H1 (cell line): ENCODE data around the gene TSHR. TPM values are rescaled to one million over a fixed set of nuclear protein-coding genes. Genes with fewer than 3 reads are reported as not detected.

ENCODE experiments used
- CBX5 ChIP-seq: fragments of 300-800, 300-1000 bp; sonication (generic); IDR thresholded peaks from 2 replicates; pipeline ENCODE4 v1.7.1; 2016; ENCODE audit warnings: antibody characterized with exemption, low read length, low read depth
- EZH2 ChIP-seq: fragments of 200-600 bp; sonication (generic); IDR thresholded peaks from 2 replicates; pipeline ENCODE4 v1.7.1; 2012; ENCODE audit warnings: low read depth, mild to moderate bottlenecking, moderate library complexity, low read length, inconsistent platforms; ENCODE audit not compliant: severe bottlenecking
- SRF ChIP-seq: IDR thresholded peaks from 2 replicates; pipeline ENCODE4 v1.6.1; 2011; ENCODE audit warnings: mild to moderate bottlenecking, low read depth, low read length, moderate library complexity
- TAF7 ChIP-seq: optimal IDR thresholded peaks from 2 replicates; pipeline ENCODE3; 2011; ENCODE audit warnings: low read depth, mild to moderate bottlenecking, inconsistent platforms, low read length, moderate library complexity, borderline replicate concordance
- YY1 ChIP-seq: IDR thresholded peaks from 2 replicates; pipeline ENCODE4 v1.6.1; 2011; ENCODE audit warnings: low read depth, mild to moderate bottlenecking, low read length
- ZNF274 ChIP-seq: IDR thresholded peaks from 2 replicates; pipeline ENCODE4 v1.7.0; 2012; ENCODE audit warnings: low read length, borderline replicate concordance; ENCODE audit errors: extremely low read depth
- polyA plus RNA-seq, 7 experiments: library from polyadenylated mRNA; depleted of rRNA in 3 of 7; stranded (reverse) in 5 of 7; unstranded in 2 of 7; fragments of >200 nt in 5 of 7; fragments of 200-250 nt in 2 of 7; gene quantifications; 1 replicate in 5 of 7; 2 replicates in 1 of 7; 4 replicates in 1 of 7; pipeline versions ENCODE4 v1.2.1 to v1.2.3, GENCODE V29; 2011 to 2013; ENCODE audit warnings: missing spikeins in 2 of 7, mixed read lengths in 2 of 7
- total RNA-seq: library from RNA; stranded (reverse); fragmentation: NEBNext Ultra II Directional; extraction: Animal tissue kit (Norgen Biotek cat#: 25700); gene quantifications from 2 replicates; pipeline ENCODE4 v1.2.1, GENCODE V29; 2021
- TF ChIP-seq, protein P1 (sequence below): IDR thresholded peaks from 2 replicates; pipeline ENCODE4 v1.6.1; 2012; ENCODE audit warnings: inconsistent platforms
- TF ChIP-seq, protein P2 (sequence below), 3 experiments: IDR thresholded peaks; 1 replicate in 2 of 3; 2 replicates in 1 of 3; pipeline versions ENCODE4 v1.5.1 to v1.6.1; 2011; ENCODE audit warnings: low read length in 3 of 3, mild to moderate bottlenecking in 3 of 3, inconsistent platforms in 2 of 3, low read depth in 1 of 3, moderate library complexity in 1 of 3; ENCODE audit not compliant: insufficient read depth in 1 of 3; ENCODE audit errors: control extremely low read depth in 1 of 3

Gene TSHR
- total and polyA plus RNA-seq, 2 of the 8 experiments (the other 6 are each of a cell fraction or from before 2014, with no cell fraction given): 0.27 TPM; not detected in 1

DNA sequence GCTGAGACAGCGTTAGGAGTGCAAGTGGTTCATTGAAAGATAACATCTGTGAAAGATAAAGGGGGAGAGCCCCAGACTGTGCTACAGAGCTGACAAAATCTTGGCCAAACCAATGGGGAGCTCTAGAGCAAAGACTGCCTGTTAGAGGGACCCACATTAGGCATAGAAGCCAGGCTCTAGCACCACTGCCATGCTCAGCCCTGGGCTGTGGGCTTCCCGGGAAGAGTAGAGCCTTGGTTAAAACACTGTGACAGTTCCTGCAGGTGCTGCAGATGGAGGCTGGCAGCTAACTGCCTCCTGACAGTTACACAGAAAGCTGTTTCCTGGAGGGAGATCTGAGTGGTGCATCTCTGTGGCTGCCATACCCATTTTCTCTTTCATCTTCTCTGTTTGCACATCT lies 23.0 kb downstream of the TSHR start (continued):
- TF ChIP-seq SRF: no peak
- TF ChIP-seq, protein P1, sequence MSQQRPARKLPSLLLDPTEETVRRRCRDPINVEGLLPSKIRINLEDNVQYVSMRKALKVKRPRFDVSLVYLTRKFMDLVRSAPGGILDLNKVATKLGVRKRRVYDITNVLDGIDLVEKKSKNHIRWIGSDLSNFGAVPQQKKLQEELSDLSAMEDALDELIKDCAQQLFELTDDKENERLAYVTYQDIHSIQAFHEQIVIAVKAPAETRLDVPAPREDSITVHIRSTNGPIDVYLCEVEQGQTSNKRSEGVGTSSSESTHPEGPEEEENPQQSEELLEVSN: no peak
- no peak for TF ChIP-seq TAF7
- TF ChIP-seq ZNF274: no peak
- no peak for TF ChIP-seq EZH2
- no peak for TF ChIP-seq YY1
- no peak for TF ChIP-seq CBX5
- TF ChIP-seq, protein P2, sequence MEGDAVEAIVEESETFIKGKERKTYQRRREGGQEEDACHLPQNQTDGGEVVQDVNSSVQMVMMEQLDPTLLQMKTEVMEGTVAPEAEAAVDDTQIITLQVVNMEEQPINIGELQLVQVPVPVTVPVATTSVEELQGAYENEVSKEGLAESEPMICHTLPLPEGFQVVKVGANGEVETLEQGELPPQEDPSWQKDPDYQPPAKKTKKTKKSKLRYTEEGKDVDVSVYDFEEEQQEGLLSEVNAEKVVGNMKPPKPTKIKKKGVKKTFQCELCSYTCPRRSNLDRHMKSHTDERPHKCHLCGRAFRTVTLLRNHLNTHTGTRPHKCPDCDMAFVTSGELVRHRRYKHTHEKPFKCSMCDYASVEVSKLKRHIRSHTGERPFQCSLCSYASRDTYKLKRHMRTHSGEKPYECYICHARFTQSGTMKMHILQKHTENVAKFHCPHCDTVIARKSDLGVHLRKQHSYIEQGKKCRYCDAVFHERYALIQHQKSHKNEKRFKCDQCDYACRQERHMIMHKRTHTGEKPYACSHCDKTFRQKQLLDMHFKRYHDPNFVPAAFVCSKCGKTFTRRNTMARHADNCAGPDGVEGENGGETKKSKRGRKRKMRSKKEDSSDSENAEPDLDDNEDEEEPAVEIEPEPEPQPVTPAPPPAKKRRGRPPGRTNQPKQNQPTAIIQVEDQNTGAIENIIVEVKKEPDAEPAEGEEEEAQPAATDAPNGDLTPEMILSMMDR (IDR thresholded peaks at IDR 0.05; ENCODE audit: control extremely low read depth in 1 of 3, insufficient read depth in 1 of 3, low read depth in 1 of 3, low read length in 3 of 3): no peak
